SH-SY5Y (cell line): Measurements from ENCODE around the gene SMS.

Source experiments
- GATA2 ChIP-seq: IDR thresholded peaks from 2 replicates; pipeline ENCODE4 v1.6.1; 2011; ENCODE audit warnings: mild to moderate bottlenecking, low read depth, low read length
- GATA3 ChIP-seq: IDR thresholded peaks from 2 replicates; pipeline ENCODE4 v1.6.1; 2011; ENCODE audit warnings: low read depth, mild to moderate bottlenecking, low read length, moderate library complexity

DNA sequence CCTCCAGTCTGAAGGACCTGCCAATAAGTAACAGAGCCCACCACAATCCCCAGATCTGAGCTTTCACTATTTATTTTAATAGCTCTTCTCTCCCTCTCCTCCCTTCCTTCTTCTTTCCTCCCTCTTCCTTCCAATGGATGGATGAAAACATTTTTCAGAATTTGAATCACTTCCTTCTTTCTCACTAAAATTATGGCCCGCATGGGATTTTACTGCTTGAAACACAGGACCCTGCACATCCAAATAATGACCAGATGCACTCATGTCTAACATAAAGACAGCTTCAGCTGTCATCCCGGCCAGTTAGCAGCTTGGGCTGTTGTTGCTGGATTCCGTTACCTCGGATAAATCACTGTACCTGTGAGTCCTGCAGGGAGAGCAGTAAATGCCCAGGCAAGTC, 86.2 kb downstream of the SMS start:
- TF ChIP-seq GATA3 (no peak), GATA2 (no peak)
